ENCODE data around the gene PTK7. TPM values are rescaled to one million over a fixed set of nuclear protein-coding genes. Genes with fewer than 3 reads are reported as not detected.

Gene PTK7
- total RNA-seq, 1 experiment from 2014 or later, result 42.6 TPM

- peaks cover 27% of the 10 kb centered on the region for H3K4me1 Mint-ChIP-seq (ENCODE audit: insufficient read depth, unreplicated experiment)
- DNase-seq (ENCODE audit: unreplicated experiment), result no peak
- peaks cover 61% of the 10 kb centered on the region for H3K36me3 Mint-ChIP-seq (ENCODE audit: insufficient read depth, unreplicated experiment)
- no TSS peak for BruUV-seq (replicated peaks)
- POLR2A ChIA-PET, result interaction anchor here (0.8 to 5.0 kb wide), 5 partner anchors 10 to 375 kb away, joined by 3 to 53 read pairs (median 6); partner anchors contain the start of genes ABCC10, KLHDC3 and MEA1
- H3K4me3 Mint-ChIP-seq (ENCODE audit: unreplicated experiment), result peak overlapping the region; percentile 96
- CTCF ChIA-PET, result interaction anchor here (0.6 to 0.7 kb wide), 2 partner anchors 106 to 394 kb away, joined by 4 to 5 read pairs; no protein-coding TSS in a partner anchor
- peak overlapping the region; percentile 98 for H3K27ac Mint-ChIP-seq (ENCODE audit: low read depth, unreplicated experiment)
- no peak for TF ChIP-seq CTCF (IDR thresholded peaks at IDR 0.05; ENCODE audit: unreplicated experiment)
- H3K9me3 Mint-ChIP-seq (ENCODE audit: unreplicated experiment), result no peaks in the 10 kb centered on the region
- H3K27me3 Mint-ChIP-seq (ENCODE audit: insufficient read depth, unreplicated experiment), result no peaks in the 10 kb centered on the region
- intact Hi-C loops (cut with micrococcal nuclease), result loop anchor here (5.0 kb wide), 1 partner anchor 40 kb away; the partner anchor contains the start of genes KLHDC3 and MEA1
Measured at GRCh38 chr6:43052225-43052841, 23.8 kb upstream of the PTK7 start.

- ChIA-PET POLR2A (interaction anchor here (0.9 to 5.0 kb wide), 16 partner anchors 8 to 163 kb away, joined by 3 to 53 read pairs (median 9); partner anchors contain the start of genes CNPY3, KLHDC3, MEA1 and PEX6), CTCF (interaction anchor here (0.6 to 1.8 kb wide), 3 partner anchors 38 to 281 kb away, joined by 3 to 5 read pairs (median 4); no protein-coding TSS in a partner anchor)
- DNase-seq (ENCODE audit: unreplicated experiment), result peak; percentile 6
- no peaks in the 10 kb centered on the region for H3K27me3 Mint-ChIP-seq (ENCODE audit: insufficient read depth, unreplicated experiment)
- H3K9me3 Mint-ChIP-seq (ENCODE audit: unreplicated experiment), result no peaks in the 10 kb centered on the region
- peaks cover 65% of the 10 kb centered on the region for H3K36me3 Mint-ChIP-seq (ENCODE audit: insufficient read depth, unreplicated experiment)
- intact Hi-C loops (cut with micrococcal nuclease), result loop anchor here (5.0 kb wide), 1 partner anchor 41 kb away; the partner anchor contains the start of genes KLHDC3 and MEA1
- BruUV-seq (replicated peaks), result TSS peak; percentile 12
- TF ChIP-seq CTCF (IDR thresholded peaks at IDR 0.05; ENCODE audit: unreplicated experiment), result no peak
- peak overlapping the region; percentile 96 for H3K4me3 Mint-ChIP-seq (ENCODE audit: unreplicated experiment)
- H3K27ac Mint-ChIP-seq (ENCODE audit: low read depth, unreplicated experiment), result peak overlapping the region; percentile 98
- peaks cover 30% of the 10 kb centered on the region for H3K4me1 Mint-ChIP-seq (ENCODE audit: insufficient read depth, unreplicated experiment)
Measured at GRCh38 chr6:43052842-43053544, 23.1 kb upstream of the PTK7 start.

- H3K27me3 Mint-ChIP-seq (ENCODE audit: insufficient read depth, unreplicated experiment), result no peaks in the 10 kb centered on the region
- CTCF ChIA-PET, result interaction anchor here (0.6 to 1.8 kb wide), 5 partner anchors 20 to 281 kb away, joined by 3 to 6 read pairs (median 4); no protein-coding TSS in a partner anchor
- BruUV-seq (replicated peaks), result no TSS peak
- POLR2A ChIA-PET, result interaction anchor here (0.6 to 5.0 kb wide), 20 partner anchors 9 to 426 kb away, joined by 3 to 53 read pairs (median 6); partner anchors contain the start of genes CNPY3, CUL9, KLHDC3 and MEA1
- no peak for TF ChIP-seq CTCF (IDR thresholded peaks at IDR 0.05; ENCODE audit: unreplicated experiment)
- peak within 1 kb of the TSS; percentile 98 for H3K27ac Mint-ChIP-seq (ENCODE audit: low read depth, unreplicated experiment)
- H3K4me1 Mint-ChIP-seq (ENCODE audit: insufficient read depth, unreplicated experiment), result peaks cover 36% of the 10 kb centered on the region
- H3K36me3 Mint-ChIP-seq (ENCODE audit: insufficient read depth, unreplicated experiment), result peaks cover 59% of the 10 kb centered on the region
- peak; percentile 97 for DNase-seq (ENCODE audit: unreplicated experiment)
- H3K9me3 Mint-ChIP-seq (ENCODE audit: unreplicated experiment), result no peaks in the 10 kb centered on the region
- intact Hi-C loops (cut with micrococcal nuclease), result loop anchor here (5.0 kb wide), 1 partner anchor 41 kb away; the partner anchor contains the start of genes KLHDC3 and MEA1
- peak within 1 kb of the TSS; percentile 96 for H3K4me3 Mint-ChIP-seq (ENCODE audit: unreplicated experiment)
Measured at GRCh38 chr6:43053545-43054205, 22.4 kb upstream of the PTK7 start, which contains the start of gene CUL7. Gene CUL7 (minus strand): TSS chr6:43053851. CDS start chr6:43052788, 1,063 bp downstream.
